ENCODE measurements around the gene COL16A1. TPM values are rescaled to one million over a fixed set of nuclear protein-coding genes. Genes with fewer than 3 reads are reported as not detected.

The COL16A1 gene
- total RNA-seq, 1 experiment from 2014 or later, result 5.1 TPM

GRCh38 chr1:31659889-31660288, 43.9 kb downstream of the COL16A1 start:
- DNase-seq (ENCODE audit: low read depth), result no peak
- in situ Hi-C loops (cut with HindIII; ENCODE audit: low pct_unique_long_range_greater_than_20kb, low sequenced_read_pairs), result no loop called here

GRCh38 chr1:31658721-31659120, 45.1 kb downstream of the COL16A1 start:
- in situ Hi-C loops (cut with HindIII; ENCODE audit: low pct_unique_long_range_greater_than_20kb, low sequenced_read_pairs), result no loop called here
- no peak for DNase-seq (ENCODE audit: low read depth)

GRCh38 chr1:31657972-31658510, 45.8 kb downstream of the COL16A1 start:
- DNase-seq (ENCODE audit: low read depth), result no peak
- in situ Hi-C loops (cut with HindIII; ENCODE audit: low pct_unique_long_range_greater_than_20kb, low sequenced_read_pairs), result no loop called here

- DNase-seq (ENCODE audit: low read depth), result no peak
- in situ Hi-C loops (cut with HindIII; ENCODE audit: low pct_unique_long_range_greater_than_20kb, low sequenced_read_pairs), result no loop called here
Measured at GRCh38 chr1:31657020-31657804, 46.6 kb downstream of the COL16A1 start.

GRCh38 chr1:31655756-31656155, 48.1 kb downstream of the COL16A1 start:
- in situ Hi-C loops (cut with HindIII; ENCODE audit: low pct_unique_long_range_greater_than_20kb, low sequenced_read_pairs), result no loop called here
- DNase-seq (ENCODE audit: low read depth), result no peak

- in situ Hi-C loops (cut with HindIII; ENCODE audit: low pct_unique_long_range_greater_than_20kb, low sequenced_read_pairs), result no loop called here
- no peak for DNase-seq (ENCODE audit: low read depth)
Measured at GRCh38 chr1:31655104-31655503, 48.7 kb downstream of the COL16A1 start.

- in situ Hi-C loops (cut with HindIII; ENCODE audit: low pct_unique_long_range_greater_than_20kb, low sequenced_read_pairs), result no loop called here
- DNase-seq (ENCODE audit: low read depth), result no peak
Measured at GRCh38 chr1:31654474-31654776, 49.4 kb downstream of the COL16A1 start.

GRCh38 chr1:31653717-31654473, 49.9 kb downstream of the COL16A1 start:
- DNase-seq (ENCODE audit: low read depth), result no peak
- in situ Hi-C loops (cut with HindIII; ENCODE audit: low pct_unique_long_range_greater_than_20kb, low sequenced_read_pairs), result no loop called here

- DNase-seq (ENCODE audit: low read depth), result no peak
- in situ Hi-C loops (cut with HindIII; ENCODE audit: low pct_unique_long_range_greater_than_20kb, low sequenced_read_pairs), result no loop called here
Measured at GRCh38 chr1:31652891-31653499, 50.8 kb downstream of the COL16A1 start.

GRCh38 chr1:31651766-31652165, 52.1 kb downstream of the COL16A1 start:
- no peak for DNase-seq (ENCODE audit: low read depth)
- in situ Hi-C loops (cut with HindIII; ENCODE audit: low pct_unique_long_range_greater_than_20kb, low sequenced_read_pairs), result no loop called here

- in situ Hi-C loops (cut with HindIII; ENCODE audit: low pct_unique_long_range_greater_than_20kb, low sequenced_read_pairs), result no loop called here
- DNase-seq (ENCODE audit: low read depth), result no peak
Measured at GRCh38 chr1:31651089-31651420, 52.8 kb downstream of the COL16A1 start.

- in situ Hi-C loops (cut with HindIII; ENCODE audit: low pct_unique_long_range_greater_than_20kb, low sequenced_read_pairs), result no loop called here
- no peak for DNase-seq (ENCODE audit: low read depth)
Measured at GRCh38 chr1:31650161-31651088, 53.4 kb downstream of the COL16A1 start.

- no peak for DNase-seq (ENCODE audit: low read depth)
- in situ Hi-C loops (cut with HindIII; ENCODE audit: low pct_unique_long_range_greater_than_20kb, low sequenced_read_pairs), result no loop called here
Measured at GRCh38 chr1:31648641-31649357, 55.0 kb downstream of the COL16A1 start.

- in situ Hi-C loops (cut with HindIII; ENCODE audit: low pct_unique_long_range_greater_than_20kb, low sequenced_read_pairs), result no loop called here
- no peak for DNase-seq (ENCODE audit: low read depth)
Measured at GRCh38 chr1:31648190-31648589, 55.6 kb downstream of the COL16A1 start.

GRCh38 chr1:31647106-31647505, 56.7 kb downstream of the COL16A1 start:
- DNase-seq (ENCODE audit: low read depth), result no peak
- in situ Hi-C loops (cut with HindIII; ENCODE audit: low pct_unique_long_range_greater_than_20kb, low sequenced_read_pairs), result no loop called here

- DNase-seq (ENCODE audit: low read depth), result no peak
- in situ Hi-C loops (cut with HindIII; ENCODE audit: low pct_unique_long_range_greater_than_20kb, low sequenced_read_pairs), result no loop called here
Measured at GRCh38 chr1:31646259-31646960, 57.4 kb downstream of the COL16A1 start.

GRCh38 chr1:31645274-31645568, 58.6 kb downstream of the COL16A1 start:
- no peak for DNase-seq (ENCODE audit: low read depth)
- in situ Hi-C loops (cut with HindIII; ENCODE audit: low pct_unique_long_range_greater_than_20kb, low sequenced_read_pairs), result no loop called here

Measured in Caki2 (cell line).